ENCODE data around the gene DACH1.
A peak's percentile ranks its signal among the peaks of the same experiment; 100 is the strongest.

The DACH1 gene

GRCh38 chr13:71590654-71591148 is 276.3 kb downstream of the DACH1 start:
- no peak for DNase-seq (ENCODE audit: low read depth, low spot score)

- DNase-seq (ENCODE audit: low read depth, low spot score) = no peak
These were observed 278.0 kb downstream of the DACH1 start for GRCh38 chr13:71589032-71589431.

GRCh38 chr13:71587817-71588216 is 279.2 kb downstream of the DACH1 start:
- no peak for DNase-seq (ENCODE audit: low read depth, low spot score)

- no peak for DNase-seq (ENCODE audit: low read depth, low spot score)
These were observed 279.8 kb downstream of the DACH1 start for GRCh38 chr13:71587193-71587592.

GRCh38 chr13:71583581-71583980 is 283.4 kb downstream of the DACH1 start:
- DNase-seq (ENCODE audit: low read depth, low spot score) = no peak

- no peak for DNase-seq (ENCODE audit: low read depth, low spot score)
These were observed 286.4 kb downstream of the DACH1 start for GRCh38 chr13:71580614-71581013.

- DNase-seq (ENCODE audit: low read depth, low spot score) = no peak
These were observed 289.0 kb downstream of the DACH1 start for GRCh38 chr13:71578048-71578447.

GRCh38 chr13:71577127-71577526 is 289.9 kb downstream of the DACH1 start:
- peak; percentile 69 for DNase-seq (ENCODE audit: low read depth, low spot score)

- no peak for DNase-seq (ENCODE audit: low read depth, low spot score)
These were observed 290.4 kb downstream of the DACH1 start for GRCh38 chr13:71576571-71576970.

- no peak for DNase-seq (ENCODE audit: low read depth, low spot score)
These were observed 320.1 kb downstream of the DACH1 start for GRCh38 chr13:71546881-71547280.

GRCh38 chr13:71540098-71540497 is 326.9 kb downstream of the DACH1 start:
- no peak for DNase-seq (ENCODE audit: low read depth, low spot score)

GRCh38 chr13:71536201-71536600 is 330.8 kb downstream of the DACH1 start:
- no peak for DNase-seq (ENCODE audit: low read depth, low spot score)

- no peak for DNase-seq (ENCODE audit: low read depth, low spot score)
These were observed 342.2 kb downstream of the DACH1 start for GRCh38 chr13:71524613-71525304.

GRCh38 chr13:71524245-71524612 is 342.8 kb downstream of the DACH1 start:
- DNase-seq (ENCODE audit: low read depth, low spot score) = no peak

GRCh38 chr13:71522941-71523526 is 344.0 kb downstream of the DACH1 start:
- DNase-seq (ENCODE audit: low read depth, low spot score) = no peak

GRCh38 chr13:71517004-71517403 is 350.0 kb downstream of the DACH1 start:
- no peak for DNase-seq (ENCODE audit: low read depth, low spot score)

- no peak for DNase-seq (ENCODE audit: low read depth, low spot score)
These were observed 350.5 kb downstream of the DACH1 start for GRCh38 chr13:71516521-71516920.

- no peak for DNase-seq (ENCODE audit: low read depth, low spot score)
These were observed 351.3 kb downstream of the DACH1 start for GRCh38 chr13:71515744-71516038.

GRCh38 chr13:71514900-71515743 is 351.9 kb downstream of the DACH1 start:
- DNase-seq (ENCODE audit: low read depth, low spot score) = no peak

- no peak for DNase-seq (ENCODE audit: low read depth, low spot score)
These were observed 353.5 kb downstream of the DACH1 start for GRCh38 chr13:71513411-71514033.

GRCh38 chr13:71503781-71504180 is 363.2 kb downstream of the DACH1 start:
- no peak for DNase-seq (ENCODE audit: low read depth, low spot score)

GRCh38 chr13:71499944-71500514 is 367.0 kb downstream of the DACH1 start:
- no peak for DNase-seq (ENCODE audit: low read depth, low spot score)
